ENCODE results near the gene HSPA1L.

The HSPA1L gene

DNA sequence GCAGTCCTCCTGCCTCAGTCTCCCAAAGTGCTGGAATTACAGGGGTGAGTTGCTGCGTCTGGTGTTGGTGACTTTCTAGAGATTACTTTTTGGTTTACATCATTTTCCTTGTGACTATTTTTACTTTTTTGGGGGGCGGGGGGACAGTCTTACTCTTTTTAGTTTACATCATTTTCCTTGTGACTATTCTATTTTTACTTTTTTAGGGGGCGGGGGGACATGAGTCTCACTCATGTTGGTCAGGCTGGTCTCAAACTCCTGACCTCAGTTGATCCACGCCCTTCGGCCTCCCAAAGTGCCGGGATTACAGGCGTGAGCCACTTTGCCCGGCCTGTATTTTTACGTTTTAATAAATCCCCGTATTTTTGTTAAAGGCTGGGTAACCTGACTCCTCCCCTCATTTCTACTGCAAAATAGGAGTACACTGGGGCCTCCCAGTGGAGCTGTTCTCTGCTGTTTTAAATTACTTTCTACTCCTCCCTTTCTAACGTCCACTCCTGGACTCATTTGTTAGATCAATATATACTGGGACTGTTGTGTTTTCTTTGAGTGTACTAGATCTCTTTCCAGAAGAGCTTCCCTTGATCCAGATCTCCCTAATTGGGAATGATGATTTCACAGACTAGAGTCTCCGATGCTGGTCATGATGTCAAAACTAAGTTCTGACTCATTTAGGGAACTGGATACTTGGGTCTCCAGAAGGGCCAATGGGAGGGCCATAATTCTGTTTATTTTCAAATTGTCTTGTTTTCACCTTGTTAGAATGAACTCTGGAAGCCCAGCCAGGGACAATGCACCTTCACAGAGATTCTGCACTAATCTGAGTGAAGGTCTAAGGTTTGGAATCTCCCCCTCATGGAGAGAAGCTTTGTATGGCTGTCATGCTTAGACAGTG, 21.6 kb upstream of the HSPA1L start:
- peak; percentile 67 for DNase-seq (ENCODE audit: low read depth)

GRCh38 chr6:31836047-31836473, 21.0 kb upstream of the HSPA1L start:
- TF ChIP-seq CTCF (conservative IDR thresholded peaks at IDR 0.05; ENCODE audit: control insufficient read depth, insufficient read depth, low read depth, low read length), result no peak
- DNase-seq (ENCODE audit: low read depth), result no peak
- H3K4me3 ChIP-seq (ENCODE audit: control insufficient read depth, low read depth, low read length), result peak overlapping the region; percentile 92

More for the DNA sequence above, 21.6 kb upstream of the HSPA1L start:
- peak; percentile 6 for TF ChIP-seq CTCF (conservative IDR thresholded peaks at IDR 0.05; ENCODE audit: control insufficient read depth, insufficient read depth, low read depth, low read length)
- H3K4me3 ChIP-seq (ENCODE audit: control insufficient read depth, low read depth, low read length), result peak overlapping the region; percentile 92

DNA sequence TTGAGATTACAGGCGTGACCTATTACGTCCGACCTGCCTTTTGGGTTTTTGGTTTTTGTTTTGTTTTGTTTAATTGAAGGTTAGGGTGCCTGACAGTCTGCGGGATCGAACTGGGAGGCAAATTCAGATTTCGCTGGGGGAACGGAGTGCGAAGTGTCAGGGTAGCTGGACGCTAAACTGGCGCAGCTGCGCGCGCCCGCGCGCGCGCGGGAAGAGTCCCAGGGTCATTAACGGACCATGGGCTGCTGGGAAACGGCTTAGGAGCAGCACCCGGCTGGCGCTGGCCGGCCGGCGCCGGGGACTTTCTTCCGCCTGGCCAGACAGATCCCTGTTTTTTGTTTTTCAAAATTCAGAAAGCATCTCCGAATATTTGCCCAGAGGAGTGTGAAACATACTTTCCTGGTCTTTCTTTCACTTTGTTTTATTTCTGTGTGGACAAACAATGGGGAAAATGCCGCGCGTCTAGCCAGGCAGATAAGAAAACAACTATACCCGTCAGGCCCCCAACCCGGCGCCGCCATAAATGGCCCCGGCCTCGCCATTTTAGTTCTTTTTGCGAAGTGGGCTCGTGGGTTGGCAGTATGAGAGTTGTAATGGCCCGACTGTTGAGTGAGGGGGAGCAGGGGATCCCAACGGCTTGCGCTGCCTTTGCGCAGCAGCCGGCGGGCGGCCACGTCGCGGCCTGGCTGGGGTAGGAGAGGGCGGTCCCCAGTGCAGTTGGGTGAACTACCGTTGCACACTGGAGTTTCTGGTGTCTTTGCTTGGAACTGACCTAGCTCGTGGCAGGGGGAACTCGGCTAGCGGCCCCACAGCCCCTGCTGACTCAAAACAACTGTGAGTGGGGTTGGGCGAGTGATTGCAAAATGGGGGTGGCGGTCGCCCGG, 19.5 kb upstream of the HSPA1L start:
- peak; percentile 88 for DNase-seq (ENCODE audit: low read depth)
- no peak for TF ChIP-seq CTCF (conservative IDR thresholded peaks at IDR 0.05; ENCODE audit: control insufficient read depth, insufficient read depth, low read depth, low read length)
- H3K4me3 ChIP-seq (ENCODE audit: control insufficient read depth, low read depth, low read length), result peak overlapping the region; percentile 92

DNA sequence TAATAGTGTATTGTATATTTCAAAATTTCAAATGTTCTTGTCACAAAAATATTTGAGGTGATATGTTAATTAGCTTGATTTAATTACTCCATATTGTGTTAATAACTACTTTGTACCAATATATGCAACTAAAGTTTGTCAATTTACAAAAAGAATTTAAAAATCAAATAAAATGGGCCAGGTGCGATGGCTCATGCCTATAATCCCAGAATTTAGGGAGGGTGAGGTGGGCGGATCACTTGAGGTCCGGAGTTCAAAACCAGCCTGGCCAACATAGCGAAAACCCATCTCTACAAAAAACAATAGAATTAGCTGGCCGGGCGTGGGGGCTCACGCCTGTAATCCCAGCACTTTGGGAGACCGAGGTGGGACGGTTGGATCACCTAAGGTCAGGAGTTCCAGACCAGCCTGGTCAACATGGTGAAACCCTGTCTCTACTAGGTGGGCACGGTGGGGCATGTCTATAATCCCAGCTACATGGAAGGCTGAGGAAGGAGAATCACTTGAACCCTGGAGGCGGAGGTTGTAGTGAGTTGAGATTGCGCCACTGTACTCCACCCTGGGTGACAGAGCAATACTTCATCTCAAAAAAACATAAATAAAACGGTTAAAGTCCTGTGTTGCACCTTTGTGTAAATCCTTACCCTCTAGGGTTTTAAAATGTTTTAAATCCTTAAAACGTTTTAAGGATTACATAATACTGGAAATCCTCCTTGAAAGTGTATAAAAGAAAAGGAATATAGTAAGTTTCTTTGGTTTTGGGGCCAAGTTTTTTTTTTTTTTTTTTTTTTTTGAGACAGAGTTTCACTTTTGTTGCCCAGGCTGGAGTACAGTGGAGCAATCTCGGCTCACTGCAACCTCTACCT, 16.5 kb upstream of the HSPA1L start:
- no peak for TF ChIP-seq CTCF (conservative IDR thresholded peaks at IDR 0.05; ENCODE audit: control insufficient read depth, insufficient read depth, low read depth, low read length)
- no peak for DNase-seq (ENCODE audit: low read depth)
- H3K4me3 ChIP-seq (ENCODE audit: control insufficient read depth, low read depth, low read length), result no peak overlapping the region

DNA sequence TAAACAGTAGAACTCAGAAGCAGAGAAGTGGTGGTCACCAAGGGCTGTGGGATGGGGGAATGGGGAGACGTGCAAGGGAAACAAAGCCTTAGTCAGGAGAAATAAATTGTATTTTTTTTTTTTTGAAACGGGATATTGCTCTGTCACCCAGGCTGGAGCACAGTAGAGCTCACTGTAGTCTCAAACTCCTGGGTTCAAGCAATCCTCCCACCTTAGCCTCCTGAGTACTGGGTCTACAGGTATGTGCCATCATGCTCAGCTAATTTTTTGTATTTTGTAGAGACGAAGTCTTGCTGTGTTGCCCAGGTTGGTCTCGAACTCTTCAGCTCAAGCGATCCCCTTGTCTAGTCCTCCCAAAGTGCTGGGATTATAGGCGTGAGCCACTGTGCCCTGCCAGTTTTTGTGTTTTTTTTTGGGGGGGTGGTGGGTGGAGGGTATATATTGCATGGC, 15.8 kb upstream of the HSPA1L start:
- DNase-seq (ENCODE audit: low read depth), result no peak
- TF ChIP-seq CTCF (conservative IDR thresholded peaks at IDR 0.05; ENCODE audit: control insufficient read depth, insufficient read depth, low read depth, low read length), result no peak
- H3K4me3 ChIP-seq (ENCODE audit: control insufficient read depth, low read depth, low read length), result peak overlapping the region; percentile 90
